Neural crest cell (in vitro differentiated cells): ENCODE measurements around the gene PCYT2. TPM values are rescaled to one million over a fixed set of nuclear protein-coding genes. Genes with fewer than 3 reads are reported as not detected.
"Not testable (repeated sequence)": the region's sequence is repeated elsewhere in the genome, so short reads cannot be mapped to it uniquely, and the experiment has no call there.

ENCODE experiments used
- DNase-seq: peaks from one replicate; pipeline ENCODE4 v3.0.0; 2021; ENCODE audit warnings: low read depth, mixed read lengths, low spot score
- H3K27ac Mint-ChIP-seq: one replicate; pipeline ENCODE4 v1.8.0; 2021; ENCODE audit warnings: mild to moderate bottlenecking, mixed read lengths; ENCODE audit not compliant: unreplicated experiment
- H3K27me3 Mint-ChIP-seq: 2 replicates; pipeline ENCODE4 v1.8.0; 2021; ENCODE audit warnings: low read depth, mild to moderate bottlenecking, mixed read lengths
- H3K36me3 Mint-ChIP-seq: 2 replicates; pipeline ENCODE4 v1.8.0; 2021; ENCODE audit warnings: low read depth, mild to moderate bottlenecking, mixed read lengths
- H3K4me1 Mint-ChIP-seq: 2 replicates; pipeline ENCODE4 v1.8.0; 2021; ENCODE audit warnings: mixed read lengths
- H3K4me3 Mint-ChIP-seq: one replicate; pipeline ENCODE4 v1.8.0; 2021; ENCODE audit warnings: mild to moderate bottlenecking, mixed read lengths
- H3K9me3 Mint-ChIP-seq: 2 replicates; pipeline ENCODE4 v1.8.0; 2021; ENCODE audit warnings: mixed read lengths
- total RNA-seq: library from RNA; stranded (reverse); gene quantifications from 2 replicates; pipeline ENCODE4 v1.2.1, GENCODE V29; 2021
- TF ChIP-seq, protein P1 (sequence below): fragments of 200-600 bp; sonication (generic); conservative IDR thresholded peaks from 2 replicates; pipeline ENCODE4 v1.5.0; 2021; ENCODE audit warnings: antibody characterized with exemption, mild to moderate bottlenecking

Gene PCYT2
- total RNA-seq, 1 donor from 2014 or later = 92.4 TPM

DNA sequence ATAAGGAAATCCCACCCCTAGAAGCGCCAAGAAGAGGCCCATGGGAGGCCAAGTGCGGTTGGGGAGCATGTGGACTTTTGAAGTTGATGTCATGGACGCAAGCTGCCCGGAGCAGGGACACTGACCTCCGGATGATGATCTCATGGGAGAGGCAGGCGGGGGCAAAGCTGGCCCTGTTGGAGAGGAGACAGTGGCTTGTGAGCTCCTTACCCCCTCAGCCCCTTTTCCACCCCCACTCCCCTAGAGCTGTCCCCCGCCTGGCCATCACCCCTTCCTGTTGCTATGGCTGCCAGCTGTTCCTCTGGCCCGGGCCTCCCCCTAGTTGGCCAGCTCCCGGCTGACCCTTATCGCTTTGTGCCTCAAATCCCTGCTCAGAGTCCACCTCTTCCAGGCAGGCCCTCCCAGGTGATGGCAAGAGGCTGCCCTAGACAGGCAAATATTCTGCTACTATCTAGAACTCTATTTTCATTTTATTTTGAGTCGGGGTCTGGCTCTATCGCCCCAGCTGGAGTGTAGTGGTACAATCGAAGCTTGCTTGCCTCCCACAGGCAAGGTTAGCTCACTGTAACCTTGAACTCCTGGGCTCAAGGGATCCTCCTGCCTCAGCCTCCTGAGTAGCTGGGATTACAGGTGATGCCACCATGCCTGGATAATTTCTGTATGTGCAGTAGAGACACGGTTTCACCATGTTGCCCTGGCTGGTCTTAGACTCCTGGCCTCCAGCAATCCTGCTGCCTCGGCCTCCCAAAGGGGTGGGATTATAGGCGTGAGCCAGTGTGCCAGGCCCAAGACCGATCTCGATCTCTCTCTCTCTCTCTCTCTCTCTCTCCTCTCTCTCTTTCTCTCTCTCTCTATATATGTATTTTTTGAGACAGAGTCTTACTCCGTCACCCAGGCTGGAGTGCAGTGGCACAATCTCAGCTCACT lies 43.2 kb upstream of the PCYT2 start:
- H3K36me3 Mint-ChIP-seq = no peaks in the 10 kb centered on the region
- H3K9me3 Mint-ChIP-seq = no peaks in the 10 kb centered on the region
- TF ChIP-seq, protein P1, sequence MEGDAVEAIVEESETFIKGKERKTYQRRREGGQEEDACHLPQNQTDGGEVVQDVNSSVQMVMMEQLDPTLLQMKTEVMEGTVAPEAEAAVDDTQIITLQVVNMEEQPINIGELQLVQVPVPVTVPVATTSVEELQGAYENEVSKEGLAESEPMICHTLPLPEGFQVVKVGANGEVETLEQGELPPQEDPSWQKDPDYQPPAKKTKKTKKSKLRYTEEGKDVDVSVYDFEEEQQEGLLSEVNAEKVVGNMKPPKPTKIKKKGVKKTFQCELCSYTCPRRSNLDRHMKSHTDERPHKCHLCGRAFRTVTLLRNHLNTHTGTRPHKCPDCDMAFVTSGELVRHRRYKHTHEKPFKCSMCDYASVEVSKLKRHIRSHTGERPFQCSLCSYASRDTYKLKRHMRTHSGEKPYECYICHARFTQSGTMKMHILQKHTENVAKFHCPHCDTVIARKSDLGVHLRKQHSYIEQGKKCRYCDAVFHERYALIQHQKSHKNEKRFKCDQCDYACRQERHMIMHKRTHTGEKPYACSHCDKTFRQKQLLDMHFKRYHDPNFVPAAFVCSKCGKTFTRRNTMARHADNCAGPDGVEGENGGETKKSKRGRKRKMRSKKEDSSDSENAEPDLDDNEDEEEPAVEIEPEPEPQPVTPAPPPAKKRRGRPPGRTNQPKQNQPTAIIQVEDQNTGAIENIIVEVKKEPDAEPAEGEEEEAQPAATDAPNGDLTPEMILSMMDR = no peak
- peak overlapping the region; percentile 15 for H3K4me3 Mint-ChIP-seq
- H3K27me3 Mint-ChIP-seq = peaks cover 20% of the 10 kb centered on the region
- DNase-seq = no peak
- H3K27ac Mint-ChIP-seq = peak overlapping the region; percentile 43
- H3K4me1 Mint-ChIP-seq = peaks cover 17% of the 10 kb centered on the region

DNA sequence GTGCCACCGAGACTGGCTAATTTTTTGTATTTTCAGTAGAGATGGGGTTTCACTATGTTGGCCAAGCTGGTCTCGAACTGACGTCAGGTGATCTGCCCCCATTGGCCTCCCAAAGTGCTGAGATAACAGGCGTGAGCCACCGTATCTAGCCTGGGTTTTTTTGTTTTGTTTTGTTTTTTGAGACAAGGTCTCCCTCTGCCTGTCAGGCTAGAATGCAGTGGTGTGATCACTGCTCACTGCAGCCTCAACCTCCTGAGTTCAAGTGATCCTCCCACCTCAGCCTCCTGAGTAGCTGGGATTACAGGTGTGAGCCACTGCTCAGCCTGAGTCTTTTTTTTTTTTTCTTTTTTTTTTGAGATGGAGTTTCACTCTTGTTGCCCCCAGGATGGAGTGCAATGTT lies 42.2 kb upstream of the PCYT2 start:
- H3K4me3 Mint-ChIP-seq = peak overlapping the region; percentile 9
- not testable (repeated sequence) for H3K9me3 Mint-ChIP-seq, H3K27ac Mint-ChIP-seq, DNase-seq, H3K36me3 Mint-ChIP-seq
- peaks cover 14% of the 10 kb centered on the region for H3K4me1 Mint-ChIP-seq
- peaks cover 13% of the 10 kb centered on the region for H3K27me3 Mint-ChIP-seq

DNA sequence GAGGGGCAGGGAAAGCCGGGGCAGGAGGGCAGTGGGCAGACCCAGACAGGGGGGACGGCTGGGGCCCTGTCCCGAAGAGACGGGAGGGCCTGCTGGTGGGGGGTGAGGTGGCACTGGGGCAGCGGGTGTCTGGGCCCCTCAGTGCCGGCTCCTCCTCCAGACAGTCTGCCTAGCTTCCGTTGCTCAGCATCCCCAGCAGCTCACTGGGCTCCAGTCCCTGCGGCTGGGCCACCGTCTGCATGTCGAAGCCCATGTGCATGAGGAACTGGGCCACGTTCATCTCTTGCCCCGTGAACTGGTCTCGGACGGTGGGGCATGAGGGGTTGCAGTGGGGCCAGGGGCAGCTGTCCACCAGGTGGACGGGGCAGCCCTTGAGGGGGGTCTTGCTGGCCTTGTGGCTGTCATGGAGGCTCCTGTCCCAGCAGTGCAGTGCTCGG lies 41.6 kb upstream of the PCYT2 start:
- Mint-ChIP-seq H3K36me3 (no peaks in the 10 kb centered on the region), H3K9me3 (no peaks in the 10 kb centered on the region), H3K4me1 (peaks cover 14% of the 10 kb centered on the region), H3K27ac (no peak overlapping the region), H3K4me3 (no peak overlapping the region), H3K27me3 (peaks cover 6% of the 10 kb centered on the region)
- DNase-seq = no peak
- TF ChIP-seq, protein P1 = no peak

DNA sequence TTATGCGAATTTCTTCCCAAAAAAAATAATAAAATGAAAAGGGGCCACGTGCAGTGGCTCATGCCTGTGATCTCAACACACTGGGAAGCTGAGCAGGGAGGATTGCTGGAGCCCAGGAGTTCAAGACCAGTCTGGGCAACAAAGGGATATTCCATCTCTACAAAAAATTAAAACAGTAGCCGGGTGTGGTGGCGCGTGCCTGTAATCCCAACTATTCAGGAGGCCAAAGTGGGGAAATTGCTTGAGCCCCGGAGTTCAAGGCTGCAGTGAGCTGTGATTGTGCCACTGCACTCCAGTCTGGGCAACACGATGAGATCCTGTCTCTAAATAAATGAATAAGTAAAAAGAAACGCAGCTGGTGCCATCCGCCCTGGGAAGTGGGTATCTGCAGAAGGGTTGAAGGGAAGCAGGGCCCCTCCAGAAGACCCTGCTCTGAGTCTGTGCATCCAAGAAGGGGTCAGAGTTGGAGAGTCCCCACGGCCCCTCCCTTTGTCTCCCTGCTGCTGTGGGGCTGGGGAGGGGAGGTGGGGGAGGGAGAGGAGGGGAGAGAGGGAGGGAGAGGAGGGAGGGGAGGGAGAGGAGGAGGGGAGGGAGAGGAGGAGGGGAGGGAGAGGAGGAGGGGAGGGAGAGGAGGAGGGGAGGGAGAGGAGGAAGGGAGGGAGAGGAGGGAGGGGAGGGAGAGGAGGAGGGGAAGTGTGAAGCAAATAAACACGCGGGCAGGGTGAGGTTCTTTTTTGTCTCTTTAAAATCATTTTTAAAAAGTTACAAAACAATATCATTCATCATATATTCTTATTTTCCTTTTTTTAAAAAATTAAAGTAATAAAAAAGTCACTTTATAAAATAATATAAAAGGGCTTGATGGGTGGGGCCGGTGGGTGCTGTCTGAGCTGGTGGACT lies 40.8 kb upstream of the PCYT2 start:
- H3K36me3 Mint-ChIP-seq = no peaks in the 10 kb centered on the region
- H3K27ac Mint-ChIP-seq = no peak overlapping the region
- no peaks in the 10 kb centered on the region for H3K9me3 Mint-ChIP-seq
- TF ChIP-seq, protein P1 = no peak
- H3K4me1 Mint-ChIP-seq = peaks cover 14% of the 10 kb centered on the region
- H3K27me3 Mint-ChIP-seq = peaks cover under 1% of the 10 kb centered on the region
- no peak for DNase-seq
- no peak overlapping the region for H3K4me3 Mint-ChIP-seq

DNA sequence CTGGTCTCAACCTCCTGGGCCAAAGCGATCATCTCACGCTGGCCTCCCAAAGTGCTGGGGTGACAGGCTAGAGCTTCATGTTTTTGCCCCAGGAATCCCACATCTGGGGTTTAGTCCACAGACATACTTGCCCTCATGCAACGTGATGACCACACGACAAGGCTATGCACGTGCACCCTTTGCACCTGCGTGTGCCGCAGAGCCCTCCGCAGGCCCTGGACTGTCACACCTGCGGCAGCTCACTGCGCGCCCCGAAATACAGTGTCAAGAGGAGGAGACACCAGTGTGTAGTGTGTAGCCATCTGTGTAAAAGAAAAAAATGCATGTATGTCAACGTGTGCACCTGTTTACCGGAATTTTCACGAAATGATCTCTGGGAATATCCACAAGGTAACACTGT lies 39.3 kb upstream of the PCYT2 start:
- Mint-ChIP-seq H3K27me3 (no peaks in the 10 kb centered on the region), H3K9me3 (no peaks in the 10 kb centered on the region), H3K4me3 (no peak overlapping the region), H3K27ac (no peak overlapping the region), H3K36me3 (no peaks in the 10 kb centered on the region), H3K4me1 (peaks cover 10% of the 10 kb centered on the region)
- DNase-seq = no peak
- TF ChIP-seq, protein P1 = no peak
